Spleen (tissue), 11 donors: ENCODE data around the gene CDC25C. TPM values are rescaled to one million over a fixed set of nuclear protein-coding genes. Genes with fewer than 3 reads are reported as not detected.

Source experiments
- DNase-seq: peaks from one replicate; pipeline ENCODE4 v3.0.0-alpha.2; 2020
- H3K27ac ChIP-seq, 8 donors: fragments of 200-600 bp; sonication (generic) in 7 of 8; 1 replicate in 4 of 8; 2 replicates in 4 of 8; pipeline versions ENCODE4 v1.5.0 to v1.8.0; 2016 to 2021; ENCODE audit warnings: inconsistent platforms in 4 of 8, mild to moderate bottlenecking in 4 of 8, moderate library complexity in 1 of 8
- H3K27me3 ChIP-seq, 7 donors: fragments of 200-600 bp; sonication (generic) in 6 of 7; replicated peaks in 1 of 7; 1 replicate in 4 of 7; 2 replicates in 3 of 7; pipeline versions ENCODE4 v1.5.0 to v1.8.0; 2016 to 2021; ENCODE audit warnings: inconsistent platforms in 3 of 7, mild to moderate bottlenecking in 1 of 7
- H3K36me3 ChIP-seq, 6 donors: fragments of 200-600 bp; sonication (generic) in 5 of 6; 1 replicate in 4 of 6; 2 replicates in 2 of 6; pipeline versions ENCODE4 v1.5.0 to v1.8.0; 2016 to 2021; ENCODE audit warnings: inconsistent platforms in 2 of 6
- H3K4me1 ChIP-seq, 6 donors: fragments of 200-600 bp; sonication (generic) in 5 of 6; 1 replicate in 3 of 6; 2 replicates in 3 of 6; pipeline versions ENCODE4 v1.5.0 to v1.8.0; 2016 to 2021; ENCODE audit warnings: inconsistent platforms in 3 of 6
- H3K4me3 ChIP-seq, 8 donors: fragments of 200-600 bp; sonication (generic) in 7 of 8; 1 replicate in 4 of 8; 2 replicates in 4 of 8; pipeline versions ENCODE4 v1.5.0 to v1.8.0; 2016 to 2021; ENCODE audit warnings: inconsistent platforms in 4 of 8, mild to moderate bottlenecking in 4 of 8, moderate library complexity in 2 of 8
- H3K9me3 ChIP-seq, 8 donors: fragments of 200-600 bp; sonication (generic) in 7 of 8; 1 replicate in 4 of 8; 2 replicates in 4 of 8; pipeline versions ENCODE4 v1.5.0 to v1.8.0; 2016 to 2021; ENCODE audit warnings: inconsistent platforms in 4 of 8
- CTCF ChIP-seq, 11 experiments: fragments of 200-600 bp in 7 of 11; fragments of 450-650 bp in 4 of 11; sonication (generic) in 4 of 11; IDR thresholded peaks in 8 of 11; conservative IDR thresholded peaks in 3 of 11; 1 replicate in 7 of 11; 2 replicates in 4 of 11; pipeline versions ENCODE4 v1.4.0 to v1.8.0; 2016 to 2021; ENCODE audit warnings: antibody characterized with exemption in 11 of 11, inconsistent platforms in 4 of 11, mild to moderate bottlenecking in 1 of 11
- POLR2A ChIP-seq, 3 donors: fragments of 450-650 bp; IDR thresholded peaks; one replicate each; pipeline ENCODE4 v1.5.1; 2017; ENCODE audit warnings: antibody characterized with exemption in 3 of 3, mild to moderate bottlenecking in 1 of 3
- POLR2AphosphoS5 ChIP-seq, 3 donors: sonication (generic); formaldehyde crosslinking; IDR thresholded peaks; one replicate each; pipeline ENCODE4 v1.5.1; 2017; ENCODE audit warnings: antibody characterized with exemption in 3 of 3
- WGBS, 5 donors: extraction: QIAGEN DNeasy Blood & Tissue Kit in 3 of 5; methylation state at CpG; one replicate each; pipeline versions ENCODE4 v1.1.5 to v1.1.7; 2013 to 2018; 5-methylcytosine and 5-hydroxymethylcytosine counted together
- intact Hi-C: fragments of 100-400 bp; cut with DNase I; formaldehyde crosslinking; loops from one replicate; pipeline ENCODE4 v1.15.0; 2023; ENCODE audit warnings: low total_unique reads
- polyA plus RNA-seq, 3 donors: library from polyadenylated mRNA; stranded (reverse); fragments of 200-250 nt; gene quantifications; one replicate each; pipeline ENCODE4 v1.2.1, GENCODE V29; 2013
- total RNA-seq, 7 donors: library from RNA; depleted of rRNA in 3 of 7; stranded (reverse); fragments of >200 nt in 3 of 7; fragmentation: NEBNext Ultra II Directional in 4 of 7; extraction: Animal tissue kit (Norgen Biotek cat#: 25700) in 4 of 7; gene quantifications; one replicate each; pipeline versions ENCODE4 v1.1.0 to v1.2.1, GENCODE V29; 2016 to 2021
- donor health status: healthy with polysubstance abuse.
- donor health status: DM: no; HTN: no; CAD: no; lungs with moderate emphysema.
- donor health status: DM: no; HTN: no; CAD: no.
- donor health status: Bipolar disorder and iron deficiency.
- donor health status: healthy.
- donor health status: DM: no; HTN: no; CAD: no.
- donor health status: DM: yes; HTN: yes; CAD: no.

CDC25C gene
- total and polyA plus RNA-seq, 10 donors: 0.25 to 6.0 (median 0.83) TPM

- no peak for TF ChIP-seq POLR2AphosphoS5 (IDR thresholded peaks at IDR 0.05)
- TF ChIP-seq CTCF (IDR thresholded peaks at IDR 0.05 in 8 of 11, conservative IDR thresholded peaks at IDR 0.05 in 3 of 11): no peak
- no peak for TF ChIP-seq POLR2A (IDR thresholded peaks at IDR 0.05)
- Histone ChIP-seq H3K27me3 (no peaks in the 10 kb centered on the region), H3K4me3 (peak overlapping the region in 7 of 8 donors; percentile 81 to 96 (median 84)), H3K36me3 (peaks cover 0 to 26% (median 0%) of the 10 kb centered on the region in 6 donors), H3K9me3 (peaks cover 0 to 9% (median 6%) of the 10 kb centered on the region in 8 donors), H3K4me1 (peaks cover 17 to 72% (median 37%) of the 10 kb centered on the region in 6 donors), H3K27ac (peak overlapping the region in 7 of 8 donors; percentile 30 to 100 (median 99))
- DNase-seq: no peak
- intact Hi-C loops: no loop called here
- whole genome bisulfite sequencing, 5 donors: 10 to 22% (median 17%) methylated on average over 5 of the region's 5 CpGs
These were observed 22.8 kb upstream of the CDC25C start for GRCh38 chr5:138354387-138354786.

DNA sequence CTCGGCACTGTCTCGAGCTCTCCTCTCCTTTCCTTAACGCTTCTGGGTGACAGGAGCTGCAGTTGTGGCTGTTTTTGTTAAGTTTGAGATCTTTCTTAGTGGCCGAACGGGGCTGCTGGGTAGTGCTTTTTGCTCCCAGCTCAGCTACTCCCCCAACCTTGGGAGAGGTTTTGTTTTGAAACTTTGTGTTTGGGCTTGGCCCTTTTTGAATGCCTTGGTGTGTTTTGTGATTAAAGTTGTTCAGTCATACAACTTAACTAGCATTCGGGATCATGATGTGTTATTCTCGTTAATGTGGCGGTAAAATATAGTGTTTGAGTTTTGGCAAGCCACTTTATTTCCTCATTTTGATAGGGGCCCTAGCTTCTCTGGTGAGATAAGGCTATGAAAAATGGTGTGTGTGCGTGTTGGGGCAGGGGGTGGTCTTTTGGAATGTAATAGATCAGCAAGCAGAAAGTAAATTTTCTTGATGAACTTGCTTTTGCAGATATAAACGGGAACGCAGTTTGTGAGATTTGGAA is 22.0 kb upstream of the CDC25C start:
- Histone ChIP-seq H3K27me3 (no peaks in the 10 kb centered on the region), H3K9me3 (peaks cover 0 to 9% (median 6%) of the 10 kb centered on the region in 8 donors), H3K4me1 (peaks cover 17 to 69% (median 36%) of the 10 kb centered on the region in 6 donors), H3K4me3 (peak overlapping the region; percentile 81 to 96 (median 84)), H3K27ac (peak overlapping the region; percentile 96 to 100 (median 99)), H3K36me3 (peaks cover 0 to 34% (median under 1%) of the 10 kb centered on the region in 6 donors)
- intact Hi-C loops: no loop called here
- 0 to 3% (median 1%) methylated on average over 11 of the region's 11 CpGs for WGBS, 5 donors
- no peak for TF ChIP-seq POLR2AphosphoS5 (IDR thresholded peaks at IDR 0.05)
- no peak for TF ChIP-seq CTCF (IDR thresholded peaks at IDR 0.05 in 8 of 11, conservative IDR thresholded peaks at IDR 0.05 in 3 of 11)
- no peak for TF ChIP-seq POLR2A (IDR thresholded peaks at IDR 0.05)
- no peak for DNase-seq

- TF ChIP-seq POLR2AphosphoS5 (IDR thresholded peaks at IDR 0.05): peak; percentile 59 to 78 (median 71)
- TF ChIP-seq POLR2A (IDR thresholded peaks at IDR 0.05): no peak
- TF ChIP-seq CTCF (IDR thresholded peaks at IDR 0.05 in 8 of 11, conservative IDR thresholded peaks at IDR 0.05 in 3 of 11): peak in 9 of 11 experiments; percentile 9 to 72 (median 33)
- 0 to 1% (median 0%) methylated on average over 42 to 88 of the region's 88 CpGs for WGBS, 5 donors
- H3K4me3 ChIP-seq: peak overlapping the region; percentile 81 to 96 (median 84)
- peaks cover 0 to 35% (median 7%) of the 10 kb centered on the region in 6 donors for H3K36me3 ChIP-seq
- H3K27me3 ChIP-seq: no peaks in the 10 kb centered on the region
- DNase-seq: peak; percentile 94
- H3K9me3 ChIP-seq: peaks cover 0 to 9% (median 6%) of the 10 kb centered on the region in 8 donors
- H3K4me1 ChIP-seq: peaks cover 17 to 69% (median 36%) of the 10 kb centered on the region in 6 donors
- H3K27ac ChIP-seq: peak overlapping the region; percentile 96 to 100 (median 99)
- intact Hi-C loops: no loop called here
These were observed 21.3 kb upstream of the CDC25C start for GRCh38 chr5:138352722-138353559.
